GM18505 (cell line): ENCODE measurements around the gene KCTD20.
"Not testable (repeated sequence)": the region's sequence is repeated elsewhere in the genome, so short reads cannot be mapped to it uniquely, and the experiment has no call there.

Source experiments
- ATAC-seq: cut with Tn5 transposase; IDR thresholded peaks from one replicate; pipeline ENCODE4 v1.9.1; 2021; ENCODE audit not compliant: unreplicated experiment
- POLR2A ChIP-seq: IDR thresholded peaks from 4 replicates; pipeline ENCODE4 v1.6.1; 2011; ENCODE audit warnings: borderline replicate concordance; ENCODE audit not compliant: insufficient read depth, insufficient read length; ENCODE audit errors: extremely low read depth

KCTD20 gene

GRCh38 chr6:36442671-36443470, at the start of gene KCTD20, which contains the start of gene PXT1:
TSS of gene KCTD20 (plus strand) at chr6:36443000. CDS start at chr6:36470098, 27,098 bp downstream.
TSS of gene PXT1 (minus strand) at chr6:36442854. CDS start at chr6:36426082, 16,772 bp downstream.
- ATAC-seq, result peak; percentile 83
- TF ChIP-seq POLR2A, result peak; percentile 82

- no peak for TF ChIP-seq POLR2A
- ATAC-seq, result no peak
Observed at GRCh38 chr6:36399970-36400369, 42.8 kb upstream of the KCTD20 start.

- no peak for TF ChIP-seq POLR2A
- no peak for ATAC-seq
Observed at GRCh38 chr6:36402481-36402880, 40.3 kb upstream of the KCTD20 start.

- no peak for ATAC-seq
- no peak for TF ChIP-seq POLR2A
Observed at GRCh38 chr6:36404164-36404563, 38.6 kb upstream of the KCTD20 start.

- ATAC-seq, result not testable (repeated sequence)
Observed at GRCh38 chr6:36409718-36410117, 33.1 kb upstream of the KCTD20 start.

- TF ChIP-seq POLR2A, result no peak
- ATAC-seq, result no peak
Observed at GRCh38 chr6:36413489-36414480, 29.0 kb upstream of the KCTD20 start.

- no peak for TF ChIP-seq POLR2A
- ATAC-seq, result no peak
Observed at GRCh38 chr6:36414481-36414880, 28.3 kb upstream of the KCTD20 start.

GRCh38 chr6:36418558-36418957, 24.2 kb upstream of the KCTD20 start:
- ATAC-seq, result no peak
- no peak for TF ChIP-seq POLR2A

GRCh38 chr6:36419310-36419709, 23.5 kb upstream of the KCTD20 start:
- ATAC-seq, result no peak
- no peak for TF ChIP-seq POLR2A

- no peak for ATAC-seq
- no peak for TF ChIP-seq POLR2A
Observed at GRCh38 chr6:36422714-36423100, 20.1 kb upstream of the KCTD20 start.

GRCh38 chr6:36423101-36423824, 19.5 kb upstream of the KCTD20 start:
- peak; percentile 96 for ATAC-seq
- TF ChIP-seq POLR2A, result peak; percentile 93

GRCh38 chr6:36426622-36427021, 16.2 kb upstream of the KCTD20 start:
- no peak for TF ChIP-seq POLR2A
- no peak for ATAC-seq

GRCh38 chr6:36428911-36429310, 13.9 kb upstream of the KCTD20 start:
- no peak for TF ChIP-seq POLR2A
- ATAC-seq, result no peak
